Stimulated activated naive CD8-positive, alpha-beta T cell treated with anti-CD3 and anti-CD28 coated beads, Interleukin-15, Interleukin-2, amounts not matched to agents 100 ng/mL and 50 ng/mL, for 24 hours (primary cell): ENCODE data around the gene SPATA20.

ENCODE experiments used
- H3K27ac Mint-ChIP-seq: one replicate; pipeline ENCODE4 v1.8.0; 2021; ENCODE audit warnings: mild to moderate bottlenecking, mixed read lengths
- H3K27me3 Mint-ChIP-seq: one replicate; pipeline ENCODE4 v1.8.0; 2021; ENCODE audit warnings: mixed read lengths
- H3K36me3 Mint-ChIP-seq: one replicate; pipeline ENCODE4 v1.8.0; 2021; ENCODE audit warnings: low read depth, mixed read lengths
- H3K4me1 Mint-ChIP-seq: one replicate; pipeline ENCODE4 v1.8.0; 2021; ENCODE audit warnings: low read depth, mixed read lengths
- H3K4me3 Mint-ChIP-seq: one replicate; pipeline ENCODE4 v1.8.0; 2021; ENCODE audit warnings: mild to moderate bottlenecking, mixed read lengths
- H3K9me3 Mint-ChIP-seq: one replicate; pipeline ENCODE4 v1.8.0; 2021; ENCODE audit warnings: mixed read lengths

The SPATA20 gene

GRCh38 chr17:50557630-50558029 is 10.7 kb downstream of the SPATA20 start:
- H3K4me3 Mint-ChIP-seq: no peak overlapping the region
- H3K27me3 Mint-ChIP-seq: peaks cover 34% of the 10 kb centered on the region
- H3K4me1 Mint-ChIP-seq: peaks cover 27% of the 10 kb centered on the region

GRCh38 chr17:50558091-50558490 is 11.1 kb downstream of the SPATA20 start:
- no peak overlapping the region for H3K4me3 Mint-ChIP-seq
- H3K4me1 Mint-ChIP-seq: peaks cover 27% of the 10 kb centered on the region
- no peak overlapping the region for H3K27ac Mint-ChIP-seq
- H3K27me3 Mint-ChIP-seq: peaks cover 37% of the 10 kb centered on the region
- H3K36me3 Mint-ChIP-seq: no peaks in the 10 kb centered on the region
- H3K9me3 Mint-ChIP-seq: no peaks in the 10 kb centered on the region

More at GRCh38 chr17:50557630-50558029, 10.7 kb downstream of the SPATA20 start:
- H3K27ac Mint-ChIP-seq: no peak overlapping the region
- H3K36me3 Mint-ChIP-seq: no peaks in the 10 kb centered on the region
- H3K9me3 Mint-ChIP-seq: no peaks in the 10 kb centered on the region

- Mint-ChIP-seq H3K27ac (no peak overlapping the region), H3K36me3 (no peaks in the 10 kb centered on the region), H3K4me3 (no peak overlapping the region), H3K9me3 (no peaks in the 10 kb centered on the region), H3K27me3 (peaks cover 42% of the 10 kb centered on the region), H3K4me1 (peaks cover 27% of the 10 kb centered on the region)
These were observed 11.6 kb downstream of the SPATA20 start for GRCh38 chr17:50558581-50558940.

- Mint-ChIP-seq H3K27me3 (peaks cover 46% of the 10 kb centered on the region), H3K27ac (no peak overlapping the region), H3K9me3 (no peaks in the 10 kb centered on the region), H3K4me1 (peaks cover 27% of the 10 kb centered on the region), H3K4me3 (peak overlapping the region; percentile 17), H3K36me3 (no peaks in the 10 kb centered on the region)
These were observed 12.1 kb downstream of the SPATA20 start for GRCh38 chr17:50558941-50559614.

GRCh38 chr17:50559674-50560184 is 12.8 kb downstream of the SPATA20 start:
- Mint-ChIP-seq H3K36me3 (no peaks in the 10 kb centered on the region), H3K27me3 (peaks cover 50% of the 10 kb centered on the region), H3K4me1 (peaks cover 27% of the 10 kb centered on the region), H3K9me3 (no peaks in the 10 kb centered on the region), H3K4me3 (peak overlapping the region; percentile 68), H3K27ac (no peak overlapping the region)

- H3K4me1 Mint-ChIP-seq: peaks cover 27% of the 10 kb centered on the region
- H3K27ac Mint-ChIP-seq: no peak within 1 kb of the TSS
- H3K27me3 Mint-ChIP-seq: peaks cover 55% of the 10 kb centered on the region
- H3K36me3 Mint-ChIP-seq: no peaks in the 10 kb centered on the region
- H3K9me3 Mint-ChIP-seq: no peaks in the 10 kb centered on the region
- peak within 1 kb of the TSS; percentile 68 for H3K4me3 Mint-ChIP-seq
These were observed 13.3 kb downstream of the SPATA20 start, which contains the start of gene CACNA1G for GRCh38 chr17:50560185-50560824. Gene CACNA1G, plus strand, starts transcription at chr17:50560715. Its CDS starts 745 bp downstream, at chr17:50561460.

DNA sequence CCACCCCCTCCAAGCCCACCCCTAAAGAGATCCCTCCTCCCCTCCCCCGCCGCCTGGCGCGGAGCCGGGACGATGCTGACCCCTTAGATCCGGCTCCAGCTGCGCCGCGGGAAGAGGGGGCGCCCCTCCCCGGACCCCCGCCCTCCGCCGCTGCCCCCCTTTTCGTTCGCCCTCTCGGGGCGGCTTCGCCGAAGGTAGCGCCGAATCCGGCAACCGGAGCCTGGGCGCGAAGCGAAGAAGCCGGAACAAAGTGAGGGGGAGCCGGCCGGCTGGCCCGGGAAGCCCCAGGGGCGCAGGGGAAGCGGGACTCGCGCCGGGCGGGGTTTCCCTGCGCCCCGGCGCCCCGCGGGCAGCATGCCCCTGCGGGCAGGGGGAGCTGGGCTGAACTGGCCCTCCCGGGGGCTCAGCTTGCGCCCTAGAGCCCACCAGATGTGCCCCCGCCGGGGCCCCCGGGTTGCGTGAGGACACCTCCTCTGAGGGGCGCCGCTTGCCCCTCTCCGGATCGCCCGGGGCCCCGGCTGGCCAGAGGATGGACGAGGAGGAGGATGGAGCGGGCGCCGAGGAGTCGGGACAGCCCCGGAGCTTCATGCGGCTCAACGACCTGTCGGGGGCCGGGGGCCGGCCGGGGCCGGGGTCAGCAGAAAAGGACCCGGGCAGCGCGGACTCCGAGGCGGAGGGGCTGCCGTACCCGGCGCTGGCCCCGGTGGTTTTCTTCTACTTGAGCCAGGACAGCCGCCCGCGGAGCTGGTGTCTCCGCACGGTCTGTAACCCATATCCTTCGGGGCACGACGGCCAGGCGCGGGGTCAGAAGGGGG is 14.2 kb downstream of the SPATA20 start:
- Mint-ChIP-seq H3K27me3 (peaks cover 63% of the 10 kb centered on the region), H3K4me1 (peaks cover 27% of the 10 kb centered on the region), H3K27ac (no peak overlapping the region), H3K4me3 (no peak overlapping the region), H3K9me3 (no peaks in the 10 kb centered on the region), H3K36me3 (no peaks in the 10 kb centered on the region)

- H3K4me3 Mint-ChIP-seq: no peak overlapping the region
- H3K4me1 Mint-ChIP-seq: peaks cover 27% of the 10 kb centered on the region
- H3K9me3 Mint-ChIP-seq: no peaks in the 10 kb centered on the region
- H3K36me3 Mint-ChIP-seq: no peaks in the 10 kb centered on the region
- peaks cover 69% of the 10 kb centered on the region for H3K27me3 Mint-ChIP-seq
- H3K27ac Mint-ChIP-seq: no peak overlapping the region
These were observed 14.8 kb downstream of the SPATA20 start for GRCh38 chr17:50561746-50562141.

DNA sequence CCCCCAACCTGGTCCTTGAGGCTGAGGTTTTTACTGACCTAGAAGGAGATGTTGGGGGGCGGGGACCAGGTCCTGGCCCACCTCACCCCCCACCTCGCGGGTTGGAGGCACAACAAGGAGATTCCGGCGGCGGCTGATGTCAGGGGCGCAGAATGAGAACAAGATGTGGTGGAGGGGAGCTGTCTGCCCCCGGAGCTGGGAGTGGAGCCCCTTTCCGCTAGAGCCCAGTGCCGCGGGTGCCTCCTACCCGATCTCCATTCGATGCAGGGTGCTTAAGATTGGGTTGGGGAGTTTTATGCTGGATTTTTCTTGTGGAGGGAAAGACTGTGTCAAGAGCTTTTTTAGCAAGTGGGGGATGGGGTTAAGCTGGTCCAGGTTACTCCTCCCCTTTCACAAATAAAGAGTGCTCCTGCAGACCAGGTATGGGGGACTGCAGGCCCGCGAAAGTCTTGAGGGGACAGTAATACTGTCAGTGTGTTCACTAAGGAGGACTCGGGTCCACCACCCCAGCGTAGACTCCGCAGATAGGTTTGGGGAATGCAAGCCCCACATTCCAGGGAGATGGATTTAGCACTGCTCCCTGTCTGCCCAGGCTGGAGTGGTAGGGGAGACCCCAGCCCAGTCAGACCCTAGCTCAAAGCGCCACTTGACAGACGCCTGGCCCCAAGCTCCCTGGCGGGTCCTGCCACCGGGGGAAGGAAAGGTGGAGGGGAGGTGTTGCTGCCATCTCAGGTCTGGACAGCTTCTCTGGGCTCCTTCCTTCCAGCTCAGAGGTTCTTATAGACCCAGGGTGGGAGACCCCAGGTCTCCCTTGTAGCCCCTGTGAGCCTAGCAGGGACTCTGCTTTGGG is 15.5 kb downstream of the SPATA20 start:
- H3K36me3 Mint-ChIP-seq: no peaks in the 10 kb centered on the region
- H3K27ac Mint-ChIP-seq: no peak overlapping the region
- H3K4me1 Mint-ChIP-seq: peaks cover 27% of the 10 kb centered on the region
- peak overlapping the region; percentile 17 for H3K4me3 Mint-ChIP-seq
- peaks cover 70% of the 10 kb centered on the region for H3K27me3 Mint-ChIP-seq
- no peaks in the 10 kb centered on the region for H3K9me3 Mint-ChIP-seq

GRCh38 chr17:50563092-50563511 is 16.1 kb downstream of the SPATA20 start:
- Mint-ChIP-seq H3K4me1 (peaks cover 27% of the 10 kb centered on the region), H3K4me3 (no peak overlapping the region), H3K9me3 (no peaks in the 10 kb centered on the region), H3K27ac (no peak overlapping the region), H3K27me3 (peaks cover 63% of the 10 kb centered on the region), H3K36me3 (no peaks in the 10 kb centered on the region)

GRCh38 chr17:50564916-50565315 is 17.9 kb downstream of the SPATA20 start:
- Mint-ChIP-seq H3K4me3 (no peak overlapping the region), H3K27me3 (peaks cover 50% of the 10 kb centered on the region)

DNA sequence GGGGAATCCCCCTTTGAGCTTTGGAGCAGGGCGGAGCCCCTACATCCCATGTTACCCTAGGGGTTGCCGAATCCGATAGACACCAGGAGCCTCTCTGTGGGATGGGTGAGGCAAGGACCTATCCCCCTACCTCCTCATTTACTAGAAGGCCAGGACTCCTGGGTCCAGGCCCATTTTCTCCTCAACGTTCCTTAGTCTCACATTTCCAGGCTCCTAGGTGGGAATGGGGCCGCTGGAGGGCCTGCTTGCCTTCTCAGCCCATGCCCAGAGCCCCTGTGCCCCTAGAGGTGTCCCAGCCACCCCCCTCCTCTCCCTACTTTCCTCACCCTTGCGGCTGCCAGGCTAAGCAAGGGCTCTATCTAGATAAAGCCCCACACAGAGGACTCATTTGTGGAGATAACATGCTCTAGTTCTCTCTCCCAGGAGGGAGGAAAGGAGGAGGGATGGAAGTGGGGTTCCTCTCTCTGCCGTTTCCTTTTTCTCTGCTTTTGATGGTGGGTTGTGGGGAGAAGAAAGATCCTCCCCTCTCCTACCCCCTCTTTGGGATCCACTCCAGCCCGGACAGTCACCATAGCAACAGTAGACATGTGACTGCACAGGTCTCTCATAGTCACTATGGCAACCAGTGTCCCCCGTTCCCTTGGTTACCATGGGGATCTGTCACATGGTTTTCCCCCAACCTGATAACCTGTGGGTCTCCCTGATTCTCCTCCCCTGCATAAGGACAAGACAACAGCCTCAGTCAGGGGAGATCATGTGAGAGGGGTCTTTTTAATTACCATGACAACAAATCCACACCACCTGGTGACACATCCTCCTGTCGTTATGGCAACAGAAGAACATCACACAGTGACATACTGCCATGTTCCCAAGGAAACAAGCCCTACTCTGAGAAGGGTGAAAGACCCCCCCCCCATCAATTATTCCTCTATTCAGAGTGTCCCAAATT is 18.7 kb downstream of the SPATA20 start:
- Mint-ChIP-seq H3K36me3 (no peaks in the 10 kb centered on the region), H3K4me1 (peaks cover 6% of the 10 kb centered on the region), H3K27me3 (peaks cover 46% of the 10 kb centered on the region), H3K27ac (no peak overlapping the region), H3K9me3 (no peaks in the 10 kb centered on the region), H3K4me3 (no peak overlapping the region)

More at GRCh38 chr17:50564916-50565315, 17.9 kb downstream of the SPATA20 start:
- Mint-ChIP-seq H3K36me3 (no peaks in the 10 kb centered on the region), H3K9me3 (no peaks in the 10 kb centered on the region), H3K27ac (no peak overlapping the region), H3K4me1 (peaks cover 10% of the 10 kb centered on the region)

DNA sequence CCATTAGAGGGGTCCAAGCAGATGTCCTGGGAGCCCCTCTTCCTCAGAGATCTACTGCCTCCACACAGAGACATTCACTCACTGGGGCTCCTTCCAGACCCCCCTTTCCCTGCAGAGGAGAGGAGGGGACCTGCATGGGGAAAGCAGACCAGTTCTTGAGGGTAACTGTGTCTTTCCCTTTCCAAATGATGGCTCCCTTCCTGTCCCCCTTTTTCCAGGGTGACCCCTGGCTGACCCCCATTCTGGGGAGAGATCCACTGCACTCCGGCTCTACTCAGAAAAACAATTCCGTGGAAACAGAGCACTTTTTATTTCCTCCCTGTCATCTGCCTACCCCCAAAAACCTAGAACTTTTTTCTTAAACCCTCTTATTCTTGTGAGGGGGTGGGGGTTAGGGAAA is 19.9 kb downstream of the SPATA20 start:
- peaks cover 50% of the 10 kb centered on the region for H3K27me3 Mint-ChIP-seq
- H3K27ac Mint-ChIP-seq: no peak overlapping the region
- no peak overlapping the region for H3K4me3 Mint-ChIP-seq
- no peaks in the 10 kb centered on the region for H3K9me3 Mint-ChIP-seq
- H3K36me3 Mint-ChIP-seq: no peaks in the 10 kb centered on the region
- peaks cover 6% of the 10 kb centered on the region for H3K4me1 Mint-ChIP-seq
